AG04449 (cell line): ENCODE results near the gene CRIP1.

Source experiments
- CTCF ChIA-PET: fragments of 350-600 bp; formaldehyde crosslinking; extraction: SDS; loops from one replicate; lab custom pipeline; 2021; ENCODE audit warnings: antibody characterized with exemption; lab: Yijun Ruan, JAX
- POLR2A ChIA-PET: fragments of 400-600, 350-600 bp; formaldehyde crosslinking; extraction: SDS; loops from one replicate; lab custom pipeline; 2020; ENCODE audit warnings: antibody characterized with exemption, inconsistent platforms; lab: Yijun Ruan, JAX
- DNase-seq: peaks from one replicate; pipeline ENCODE4 v3.0.0-alpha.2; 2010; ENCODE audit warnings: low read depth, low spot score
- H3K4me3 ChIP-seq: 2 replicates; pipeline ENCODE4 v1.5.1; 2011; ENCODE audit warnings: low read depth, mild to moderate bottlenecking, control low read depth, low read length
- CTCF ChIP-seq: IDR thresholded peaks from one replicate; pipeline ENCODE4 v1.5.1; 2011; ENCODE audit warnings: mild to moderate bottlenecking, moderate library complexity, low read length, control low read depth, inconsistent platforms; ENCODE audit not compliant: insufficient read depth; ENCODE audit errors: missing control alignments

The CRIP1 gene

GRCh38 chr14:105525326-105525725 is 38.6 kb downstream of the CRIP1 start:
- ChIA-PET CTCF (no interaction called here), POLR2A (interaction anchor here (0.7 kb wide), 1 partner anchor 44 kb away, joined by 3 read pairs; no protein-coding TSS in a partner anchor)

GRCh38 chr14:105525861-105526775 is 39.4 kb downstream of the CRIP1 start, which contains the start of gene TMEM121:
Gene TMEM121, plus strand, starts transcription at chr14:105526583. Its CDS starts 2,252 bp downstream, at chr14:105528835.
- POLR2A ChIA-PET: interaction anchor here (0.7 kb wide), 1 partner anchor 45 kb away, joined by 3 read pairs; no protein-coding TSS in a partner anchor
- no peak for TF ChIP-seq CTCF
- no peak for DNase-seq
- CTCF ChIA-PET: no interaction called here
- H3K4me3 ChIP-seq: peak within 1 kb of the TSS; percentile 63

More at GRCh38 chr14:105525326-105525725, 38.6 kb downstream of the CRIP1 start:
- TF ChIP-seq CTCF: no peak
- no peak for DNase-seq
- no peak overlapping the region for H3K4me3 ChIP-seq

GRCh38 chr14:105526776-105527380 is 40.2 kb downstream of the CRIP1 start:
- peak overlapping the region; percentile 63 for H3K4me3 ChIP-seq
- no peak for TF ChIP-seq CTCF
- CTCF ChIA-PET: no interaction called here
- DNase-seq: no peak
- POLR2A ChIA-PET: no interaction called here

GRCh38 chr14:105527381-105527825 is 40.7 kb downstream of the CRIP1 start:
- ChIA-PET POLR2A (no interaction called here), CTCF (no interaction called here)
- DNase-seq: no peak
- peak overlapping the region; percentile 63 for H3K4me3 ChIP-seq
- TF ChIP-seq CTCF: no peak

GRCh38 chr14:105527826-105528585 is 41.3 kb downstream of the CRIP1 start:
- DNase-seq: no peak
- TF ChIP-seq CTCF: peak; percentile 95
- POLR2A ChIA-PET: interaction anchor here (1.0 kb wide), 1 partner anchor 36 kb away, joined by 3 read pairs; no protein-coding TSS in a partner anchor
- CTCF ChIA-PET: interaction anchor here (0.8 to 1.6 kb wide), 16 partner anchors 10 to 325 kb away, joined by 3 to 16 read pairs (median 4); partner anchors contain the start of gene CRIP1
- peak overlapping the region; percentile 63 for H3K4me3 ChIP-seq
